ENCODE data around the gene MACROD1.

The MACROD1 gene

GRCh38 chr11:64064374-64065140 is 101.4 kb downstream of the MACROD1 start:
- H3K27me3 ChIP-seq (replicated peaks; ENCODE audit: control insufficient read depth, insufficient read depth, low read length) = peaks cover 2% of the 10 kb centered on the region; the same call in 1 of the 2 replicates
- no peak overlapping the region for H3K4me3 ChIP-seq (replicated peaks; ENCODE audit: low read depth, low read length)
- no peak for DNase-seq (ENCODE audit: extremely low read depth, insufficient read length)
- no peaks in the 10 kb centered on the region for H3K36me3 ChIP-seq (ENCODE audit: control insufficient read depth, insufficient read depth, low read length)
- no peak for TF ChIP-seq CTCF (IDR thresholded peaks at IDR 0.05; ENCODE audit: insufficient read depth, low read length, poor library complexity, severe bottlenecking)

- peaks cover 2% of the 10 kb centered on the region; the same call in 1 of the 2 replicates for H3K27me3 ChIP-seq (replicated peaks; ENCODE audit: control insufficient read depth, insufficient read depth, low read length)
- TF ChIP-seq CTCF (IDR thresholded peaks at IDR 0.05; ENCODE audit: insufficient read depth, low read length, poor library complexity, severe bottlenecking) = no peak
Observed at GRCh38 chr11:64063777-64064176, 102.1 kb downstream of the MACROD1 start.

GRCh38 chr11:64062185-64063039 is 103.5 kb downstream of the MACROD1 start:
- H3K27me3 ChIP-seq (replicated peaks; ENCODE audit: control insufficient read depth, insufficient read depth, low read length) = peaks cover 2% of the 10 kb centered on the region; the same call in 1 of the 2 replicates

More at GRCh38 chr11:64063777-64064176, 102.1 kb downstream of the MACROD1 start:
- no peaks in the 10 kb centered on the region for H3K36me3 ChIP-seq (ENCODE audit: control insufficient read depth, insufficient read depth, low read length)
- DNase-seq (ENCODE audit: extremely low read depth, insufficient read length) = no peak
- no peak overlapping the region for H3K4me3 ChIP-seq (replicated peaks; ENCODE audit: low read depth, low read length)

GRCh38 chr11:64060861-64061444 is 105.0 kb downstream of the MACROD1 start:
- Histone ChIP-seq H3K4me3 (replicated peaks; ENCODE audit: low read depth, low read length) (peak overlapping the region; percentile 41), H3K36me3 (ENCODE audit: control insufficient read depth, insufficient read depth, low read length) (no peaks in the 10 kb centered on the region), H3K27me3 (replicated peaks; ENCODE audit: control insufficient read depth, insufficient read depth, low read length) (peaks cover 2% of the 10 kb centered on the region; the same call in 1 of the 2 replicates)
- peak; percentile 41 for DNase-seq (ENCODE audit: extremely low read depth, insufficient read length)
- TF ChIP-seq CTCF (IDR thresholded peaks at IDR 0.05; ENCODE audit: insufficient read depth, low read length, poor library complexity, severe bottlenecking) = no peak

More at GRCh38 chr11:64062185-64063039, 103.5 kb downstream of the MACROD1 start:
- Histone ChIP-seq H3K36me3 (ENCODE audit: control insufficient read depth, insufficient read depth, low read length) (no peaks in the 10 kb centered on the region), H3K4me3 (replicated peaks; ENCODE audit: low read depth, low read length) (no peak overlapping the region)
- DNase-seq (ENCODE audit: extremely low read depth, insufficient read length) = no peak
- TF ChIP-seq CTCF (IDR thresholded peaks at IDR 0.05; ENCODE audit: insufficient read depth, low read length, poor library complexity, severe bottlenecking) = no peak

- Histone ChIP-seq H3K36me3 (ENCODE audit: control insufficient read depth, insufficient read depth, low read length) (no peaks in the 10 kb centered on the region), H3K4me3 (replicated peaks; ENCODE audit: low read depth, low read length) (peak overlapping the region; percentile 6), H3K27me3 (replicated peaks; ENCODE audit: control insufficient read depth, insufficient read depth, low read length) (peaks cover 2% of the 10 kb centered on the region; the same call in 1 of the 2 replicates)
- TF ChIP-seq CTCF (IDR thresholded peaks at IDR 0.05; ENCODE audit: insufficient read depth, low read length, poor library complexity, severe bottlenecking) = no peak
- no peak for DNase-seq (ENCODE audit: extremely low read depth, insufficient read length)
Observed at GRCh38 chr11:64060263-64060860, 105.6 kb downstream of the MACROD1 start.

Data from GM06990 (cell line).